Thyroid gland (tissue), 4 donors: ENCODE measurements around the gene RASAL1.

Experiments used
- CTCF ChIP-seq, 6 experiments: fragments of 200-600 bp in 3 of 6; fragments of 450-650 bp in 3 of 6; sonication (generic) in 3 of 6; IDR thresholded peaks; one replicate each; pipeline ENCODE4 v1.5.1; 2016 to 2019; ENCODE audit warnings: antibody characterized with exemption in 6 of 6, mild to moderate bottlenecking in 2 of 6, inconsistent platforms in 1 of 6, moderate library complexity in 1 of 6
- POLR2A ChIP-seq, 2 donors: fragments of 450-650 bp; IDR thresholded peaks; one replicate each; pipeline ENCODE4 v1.6.1; 2017; ENCODE audit warnings: antibody characterized with exemption in 2 of 2, mild to moderate bottlenecking in 2 of 2, moderate library complexity in 1 of 2

- TF ChIP-seq CTCF (IDR thresholded peaks at IDR 0.05): no peak
- TF ChIP-seq POLR2A (IDR thresholded peaks at IDR 0.05): no peak
Observed at GRCh38 chr12:113136128-113136989, 798 bp upstream of the RASAL1 start.
